Prostate gland (tissue), 2 donors: ENCODE data around the gene RARS1. TPM values are rescaled to one million over a fixed set of nuclear protein-coding genes. Genes with fewer than 3 reads are reported as not detected.
A peak's percentile ranks its signal among the peaks of the same experiment; 100 is the strongest.

Experiments used
- DNase-seq: peaks from one replicate; pipeline ENCODE4 v3.0.0-alpha.2; 2019; ENCODE audit warnings: low spot score
- H3K27ac ChIP-seq, 2 donors: fragments of 200-600 bp; sonication (generic); 2 replicates each; pipeline ENCODE4 v1.5.1; 2017 to 2019
- H3K27me3 ChIP-seq: fragments of 200-600 bp; sonication (generic); replicated peaks from 2 replicates; pipeline ENCODE4 v1.5.1; 2019; ENCODE audit not compliant: insufficient read depth
- H3K36me3 ChIP-seq, 2 donors: fragments of 200-600 bp; sonication (generic); 1 replicate in 1 of 2; 2 replicates in 1 of 2; pipeline versions ENCODE4 v1.5.1 to v1.8.1; 2017 to 2019
- H3K4me1 ChIP-seq: fragments of 200-600 bp; sonication (generic); replicated peaks from 2 replicates; pipeline ENCODE4 v1.5.1; 2019
- H3K4me3 ChIP-seq, 2 donors: fragments of 200-600 bp; sonication (generic); 2 replicates each; pipeline ENCODE4 v1.5.1; 2017 to 2019
- H3K9me3 ChIP-seq: fragments of 200-600 bp; sonication (generic); 2 replicates; pipeline ENCODE4 v1.5.1; 2017
- CTCF ChIP-seq, 4 experiments: fragments of 200-600 bp in 2 of 4; fragments of 450-650 bp in 2 of 4; sonication (generic) in 2 of 4; IDR thresholded peaks; 1 replicate in 3 of 4; 2 replicates in 1 of 4; pipeline ENCODE4 v1.5.1; 2016 to 2019; ENCODE audit warnings: antibody characterized with exemption in 4 of 4, mild to moderate bottlenecking in 2 of 4, moderate library complexity in 2 of 4
- POLR2A ChIP-seq: fragments of 450-650 bp; IDR thresholded peaks from one replicate; pipeline ENCODE4 v1.6.1; 2016; ENCODE audit warnings: antibody characterized with exemption, mild to moderate bottlenecking
- POLR2AphosphoS5 ChIP-seq: sonication (generic); formaldehyde crosslinking; IDR thresholded peaks from one replicate; pipeline ENCODE4 v1.6.1; 2017; ENCODE audit warnings: antibody characterized with exemption
- WGBS: methylation state at CpG from one replicate; pipeline ENCODE4 v1.1.5; 2018; 5-methylcytosine and 5-hydroxymethylcytosine counted together
- intact Hi-C: fragments of 100-400 bp; cut with DNase I; formaldehyde crosslinking; loops from one replicate; pipeline ENCODE4 v1.14.2; 2022
- total RNA-seq, 2 donors: library from RNA; depleted of rRNA; stranded (reverse); fragments of >200 nt; gene quantifications; one replicate each; pipeline ENCODE4 v1.1.0, GENCODE V29; 2016

RARS1 gene
- total RNA-seq, 2 donors from 2014 or later = 71.6 to 86.6 TPM

GRCh38 chr5:168446983-168447619 lies 39.2 kb upstream of the RARS1 start:
- Histone ChIP-seq H3K4me1 (no peaks in the 10 kb centered on the region), H3K27ac (no peak overlapping the region), H3K36me3 (no peaks in the 10 kb centered on the region), H3K4me3 (no peak overlapping the region), H3K27me3 (no peaks in the 10 kb centered on the region), H3K9me3 (no peaks in the 10 kb centered on the region)
- intact Hi-C loops = no loop called here
- DNase-seq = no peak
- WGBS = 67% methylated on average over 10 of the region's 10 CpGs
- TF ChIP-seq POLR2A = no peak
- no peak for TF ChIP-seq POLR2AphosphoS5

- Histone ChIP-seq H3K36me3 (no peaks in the 10 kb centered on the region), H3K9me3 (no peaks in the 10 kb centered on the region), H3K4me1 (no peaks in the 10 kb centered on the region), H3K4me3 (no peak overlapping the region), H3K27me3 (no peaks in the 10 kb centered on the region), H3K27ac (no peak overlapping the region)
- 77% methylated on average over 4 of the region's 4 CpGs for WGBS
- TF ChIP-seq POLR2A (no peak), CTCF (IDR thresholded peaks at IDR 0.05) (no peak), POLR2AphosphoS5 (no peak)
- DNase-seq = no peak
- intact Hi-C loops = no loop called here
Measured at GRCh38 chr5:168447808-168448207, 38.5 kb upstream of the RARS1 start.

DNA sequence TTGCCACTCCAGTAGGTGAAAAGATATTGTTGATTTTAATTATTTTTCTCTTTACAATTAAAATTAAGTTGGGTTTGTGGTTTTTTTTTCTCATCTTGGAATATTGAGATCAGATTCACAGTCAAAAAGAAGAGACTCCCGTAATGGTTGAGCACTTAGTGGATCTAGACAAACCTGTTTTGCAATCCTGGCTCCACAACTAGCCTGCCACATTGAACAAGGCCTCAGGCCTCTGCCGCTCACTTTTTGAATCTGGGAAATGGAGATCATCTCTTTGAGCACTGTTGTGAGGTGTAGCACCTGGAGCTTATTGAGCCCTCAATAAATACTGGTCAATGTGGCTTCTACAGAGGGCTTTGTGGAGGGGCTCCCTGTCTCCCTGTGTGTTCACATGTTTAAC lies 37.1 kb upstream of the RARS1 start:
- 48% methylated on average over 2 of the region's 2 CpGs for WGBS
- Histone ChIP-seq H3K36me3 (no peaks in the 10 kb centered on the region), H3K4me3 (no peak overlapping the region), H3K27me3 (no peaks in the 10 kb centered on the region), H3K4me1 (no peaks in the 10 kb centered on the region), H3K27ac (no peak overlapping the region), H3K9me3 (no peaks in the 10 kb centered on the region)
- DNase-seq = peak; percentile 51
- TF ChIP-seq POLR2A (no peak), CTCF (IDR thresholded peaks at IDR 0.05) (no peak), POLR2AphosphoS5 (peak; percentile 62)
- intact Hi-C loops = no loop called here

GRCh38 chr5:168451565-168451964 lies 34.7 kb upstream of the RARS1 start:
- DNase-seq = no peak
- Histone ChIP-seq H3K4me1 (no peaks in the 10 kb centered on the region), H3K4me3 (no peak overlapping the region), H3K36me3 (no peaks in the 10 kb centered on the region), H3K27ac (no peak overlapping the region), H3K27me3 (no peaks in the 10 kb centered on the region), H3K9me3 (no peaks in the 10 kb centered on the region)
- TF ChIP-seq POLR2A (no peak), POLR2AphosphoS5 (no peak)
- intact Hi-C loops = no loop called here
- 98% methylated on average over 3 of the region's 3 CpGs for WGBS

DNA sequence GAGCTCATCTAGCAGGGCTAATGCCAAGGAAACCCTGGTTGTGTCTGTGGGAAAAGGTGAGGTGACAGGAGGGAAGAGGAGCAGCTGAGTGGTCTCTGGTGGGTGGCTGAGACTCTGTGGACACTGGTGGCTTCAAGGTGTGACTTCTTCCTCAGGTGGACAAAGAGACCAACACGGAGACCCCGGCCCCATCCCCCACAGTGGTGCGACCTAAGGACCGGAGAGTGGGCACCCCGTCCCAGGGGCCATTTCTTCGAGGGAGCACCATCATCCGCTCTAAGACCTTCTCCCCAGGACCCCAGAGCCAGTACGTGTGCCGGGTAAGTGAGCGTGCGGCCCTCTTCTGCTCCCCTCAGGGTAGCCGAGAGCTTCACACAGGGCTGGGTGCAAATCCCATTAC lies 31.1 kb upstream of the RARS1 start:
- no peaks in the 10 kb centered on the region for H3K9me3 ChIP-seq
- no peaks in the 10 kb centered on the region for H3K4me1 ChIP-seq
- TF ChIP-seq POLR2A (no peak), POLR2AphosphoS5 (no peak), CTCF (IDR thresholded peaks at IDR 0.05) (no peak)
- no peak overlapping the region for H3K27ac ChIP-seq
- no peak for DNase-seq
- 93% methylated on average over 12 of the region's 12 CpGs for WGBS
- no peaks in the 10 kb centered on the region for H3K36me3 ChIP-seq
- H3K27me3 ChIP-seq = no peaks in the 10 kb centered on the region
- no peak overlapping the region for H3K4me3 ChIP-seq
- intact Hi-C loops = no loop called here

- WGBS = 100% methylated on average over 3 of the region's 3 CpGs
- TF ChIP-seq POLR2A (no peak), POLR2AphosphoS5 (no peak), CTCF (IDR thresholded peaks at IDR 0.05) (no peak)
- Histone ChIP-seq H3K9me3 (no peaks in the 10 kb centered on the region), H3K36me3 (no peaks in the 10 kb centered on the region), H3K4me1 (no peaks in the 10 kb centered on the region), H3K4me3 (no peak overlapping the region), H3K27me3 (no peaks in the 10 kb centered on the region), H3K27ac (no peak overlapping the region)
- DNase-seq = no peak
- intact Hi-C loops = no loop called here
Measured at GRCh38 chr5:168457542-168457941, 28.7 kb upstream of the RARS1 start.
